ENCODE results near the gene LYZL4.

LYZL4 gene

GRCh38 chr3:42410370-42411131, at the start of gene LYZL4:
Gene LYZL4, minus strand, starts transcription at chr3:42410610. Its CDS starts 3,359 bp downstream, at chr3:42407251.
- no peak for DNase-seq (ENCODE audit: low spot score)

DNA sequence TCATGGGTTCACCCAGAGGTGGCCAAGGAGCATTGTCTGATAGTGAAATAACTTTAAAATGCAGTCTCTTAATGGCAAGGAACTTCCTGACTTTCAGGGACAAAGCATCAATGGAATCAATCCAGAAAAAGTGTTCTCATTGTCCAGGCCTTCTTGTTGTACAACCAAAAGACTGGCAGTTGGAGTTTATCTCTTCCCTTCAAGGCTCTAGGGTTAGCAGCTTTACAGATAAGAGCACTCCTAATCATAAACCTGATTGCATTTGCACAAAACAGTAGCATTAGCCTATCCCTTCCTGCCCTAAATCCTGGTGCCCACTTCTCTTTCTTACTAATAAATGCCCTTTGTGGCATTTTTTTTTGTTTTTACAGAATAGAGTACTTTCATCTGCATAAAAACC, 48.7 kb upstream of the LYZL4 start:
- DNase-seq (ENCODE audit: low spot score): no peak

GRCh38 chr3:42456211-42456610, 45.8 kb upstream of the LYZL4 start:
- no peak for DNase-seq (ENCODE audit: low spot score)

GRCh38 chr3:42451546-42452230, 41.3 kb upstream of the LYZL4 start:
- DNase-seq (ENCODE audit: low spot score): no peak

DNA sequence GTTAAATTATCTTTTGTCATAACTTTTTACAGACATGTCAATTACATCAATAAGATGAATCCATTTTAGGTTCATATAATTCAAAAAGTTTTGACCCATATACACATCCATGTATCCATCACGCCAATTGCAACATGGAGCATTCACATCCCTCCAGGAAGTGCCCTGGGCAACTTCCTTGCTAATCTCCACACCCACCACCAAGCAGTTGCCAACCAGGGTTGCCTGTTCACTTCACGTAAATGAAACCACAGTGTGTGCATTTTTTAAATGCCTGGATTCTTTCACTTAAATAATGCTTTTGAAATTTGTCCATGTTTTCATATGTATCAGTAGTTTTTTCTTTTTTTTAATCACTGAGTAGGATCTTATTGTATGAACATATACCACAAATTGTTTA, 40.7 kb upstream of the LYZL4 start:
- DNase-seq (ENCODE audit: low spot score): no peak

DNA sequence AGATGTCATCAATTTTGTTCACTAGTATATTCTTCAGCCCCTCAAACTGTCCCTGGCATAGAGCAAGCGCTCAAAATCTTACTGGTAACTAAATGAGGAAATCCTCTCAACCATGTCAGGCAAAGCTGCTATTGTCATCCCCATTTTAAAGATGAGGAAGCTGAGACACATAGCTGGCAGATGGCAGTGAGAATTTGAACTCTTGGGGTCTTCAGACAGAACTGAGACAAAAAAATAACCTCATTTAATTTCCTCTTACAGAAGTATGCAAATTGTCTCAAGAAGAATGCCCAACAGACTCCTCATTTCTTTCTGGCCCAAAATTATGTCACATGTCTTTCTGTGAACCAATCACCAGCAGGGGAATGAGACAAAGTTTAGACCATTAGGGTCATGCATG, 40.2 kb upstream of the LYZL4 start:
- DNase-seq (ENCODE audit: low spot score): no peak

GRCh38 chr3:42447481-42447880, 37.1 kb upstream of the LYZL4 start:
- DNase-seq (ENCODE audit: low spot score): no peak

DNA sequence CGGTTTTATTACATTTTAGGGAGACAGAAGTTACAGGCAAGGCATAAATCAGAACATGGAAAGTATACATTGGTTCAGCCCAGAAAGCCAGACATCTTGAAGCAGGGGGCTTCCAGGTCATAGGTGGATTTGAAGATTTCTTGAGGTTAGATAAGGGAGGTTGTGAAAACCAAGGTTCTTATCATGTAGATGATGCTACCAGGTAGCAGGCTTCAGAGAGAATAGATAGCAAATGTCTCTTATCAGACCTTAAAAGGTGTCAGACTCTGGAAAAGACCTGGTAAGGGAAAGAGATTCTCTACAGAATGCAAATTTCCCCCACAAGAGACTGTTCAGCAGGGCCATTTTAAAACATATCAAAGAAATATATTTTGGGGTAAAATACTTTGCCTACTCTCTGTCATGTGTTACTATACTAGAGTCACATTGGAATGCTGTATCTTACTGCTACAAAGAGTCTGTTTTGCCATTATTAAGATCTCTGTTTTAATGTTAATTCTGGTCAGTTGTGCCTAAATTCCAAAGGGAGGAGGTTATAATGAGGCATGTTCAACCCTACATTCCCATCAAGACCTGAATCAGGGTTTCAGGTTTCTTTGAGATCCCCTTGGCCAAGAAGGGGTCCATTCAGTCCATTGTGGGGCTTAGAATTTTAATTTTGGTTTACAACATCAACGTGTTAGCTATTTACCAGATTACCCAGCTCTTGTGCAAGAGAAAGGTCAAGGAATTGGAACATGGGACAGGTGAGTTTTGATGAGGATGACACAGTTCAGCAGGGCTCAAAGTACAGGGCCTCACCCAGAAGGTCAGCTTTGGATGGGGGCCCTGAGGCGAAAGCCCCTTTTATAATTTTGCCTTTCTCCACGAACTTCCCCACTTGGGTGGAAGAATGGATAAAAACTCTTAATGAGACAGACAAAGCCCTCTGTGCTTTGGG, 36.0 kb upstream of the LYZL4 start:
- no peak for DNase-seq (ENCODE audit: low spot score)

DNA sequence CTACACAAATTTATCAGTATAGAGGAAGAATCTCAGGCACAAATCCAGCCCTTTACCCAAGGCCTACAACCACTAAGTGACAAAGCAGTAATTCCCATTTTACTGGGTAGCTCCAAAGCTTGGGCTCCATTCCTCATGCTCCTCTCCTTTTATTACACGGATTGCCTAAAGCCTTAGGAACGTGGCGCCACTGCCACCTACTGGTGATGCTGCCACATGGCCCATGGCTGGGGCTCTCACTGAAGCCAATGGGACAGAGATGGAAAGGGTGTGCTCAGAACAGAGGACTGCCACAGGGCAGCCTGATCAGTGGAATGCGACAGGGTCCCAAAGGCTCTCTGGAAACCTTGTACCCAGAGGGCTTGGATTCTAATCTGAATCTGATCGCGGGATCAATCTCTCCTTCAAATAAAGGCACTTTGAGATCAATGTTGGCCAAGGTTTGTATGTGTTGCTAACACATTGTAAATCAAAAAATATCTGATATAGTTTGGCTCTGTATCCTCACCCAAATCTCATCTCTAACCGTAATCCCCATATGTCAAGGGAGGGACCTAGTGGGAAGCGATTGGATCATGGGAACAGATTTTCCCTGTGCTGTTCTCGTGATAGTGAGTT, 33.5 kb upstream of the LYZL4 start:
- DNase-seq (ENCODE audit: low spot score): peak; percentile 71

DNA sequence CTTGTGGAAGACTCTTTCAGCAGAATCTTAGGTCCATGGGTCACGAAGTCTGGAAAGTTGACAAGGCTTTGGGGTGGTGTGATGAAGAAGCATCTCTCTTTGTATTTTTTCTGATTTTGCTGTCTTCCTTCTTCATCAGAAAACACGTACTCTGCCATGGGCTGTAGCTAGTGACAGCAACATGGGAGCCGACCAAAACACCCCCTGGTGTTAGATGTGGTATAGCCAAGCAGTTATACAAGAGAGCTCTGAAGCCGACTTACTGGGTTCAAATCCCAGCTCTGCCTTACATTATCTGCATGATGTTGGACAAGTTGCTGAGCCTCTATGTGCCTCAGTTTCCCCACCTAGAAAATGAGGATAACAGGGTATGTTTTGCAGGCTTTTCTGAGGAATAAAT, 32.9 kb upstream of the LYZL4 start:
- no peak for DNase-seq (ENCODE audit: low spot score)

- DNase-seq (ENCODE audit: low spot score): no peak
These were observed 32.2 kb upstream of the LYZL4 start for GRCh38 chr3:42442640-42443039.

- no peak for DNase-seq (ENCODE audit: low spot score)
These were observed 31.4 kb upstream of the LYZL4 start for GRCh38 chr3:42441791-42442190.

DNA sequence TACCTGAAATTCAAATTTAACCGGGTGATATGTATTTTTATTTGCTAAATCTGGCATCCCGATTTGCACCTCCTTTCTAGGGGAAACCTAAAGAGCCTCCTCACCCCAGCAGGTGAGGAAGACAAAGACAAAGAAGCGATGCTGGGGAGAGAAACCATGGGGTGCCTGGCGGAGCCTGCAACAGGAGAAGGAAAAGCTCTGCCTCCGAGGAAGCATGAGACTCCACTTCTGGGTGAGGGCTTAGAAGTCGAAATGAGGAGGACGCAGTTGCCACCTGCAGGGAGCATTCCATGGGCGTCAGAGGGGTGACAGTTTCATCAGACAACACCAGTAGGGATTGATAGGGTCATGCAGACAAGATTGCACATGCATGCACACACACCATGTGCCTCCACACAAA, 30.5 kb upstream of the LYZL4 start:
- no peak for DNase-seq (ENCODE audit: low spot score)

DNA sequence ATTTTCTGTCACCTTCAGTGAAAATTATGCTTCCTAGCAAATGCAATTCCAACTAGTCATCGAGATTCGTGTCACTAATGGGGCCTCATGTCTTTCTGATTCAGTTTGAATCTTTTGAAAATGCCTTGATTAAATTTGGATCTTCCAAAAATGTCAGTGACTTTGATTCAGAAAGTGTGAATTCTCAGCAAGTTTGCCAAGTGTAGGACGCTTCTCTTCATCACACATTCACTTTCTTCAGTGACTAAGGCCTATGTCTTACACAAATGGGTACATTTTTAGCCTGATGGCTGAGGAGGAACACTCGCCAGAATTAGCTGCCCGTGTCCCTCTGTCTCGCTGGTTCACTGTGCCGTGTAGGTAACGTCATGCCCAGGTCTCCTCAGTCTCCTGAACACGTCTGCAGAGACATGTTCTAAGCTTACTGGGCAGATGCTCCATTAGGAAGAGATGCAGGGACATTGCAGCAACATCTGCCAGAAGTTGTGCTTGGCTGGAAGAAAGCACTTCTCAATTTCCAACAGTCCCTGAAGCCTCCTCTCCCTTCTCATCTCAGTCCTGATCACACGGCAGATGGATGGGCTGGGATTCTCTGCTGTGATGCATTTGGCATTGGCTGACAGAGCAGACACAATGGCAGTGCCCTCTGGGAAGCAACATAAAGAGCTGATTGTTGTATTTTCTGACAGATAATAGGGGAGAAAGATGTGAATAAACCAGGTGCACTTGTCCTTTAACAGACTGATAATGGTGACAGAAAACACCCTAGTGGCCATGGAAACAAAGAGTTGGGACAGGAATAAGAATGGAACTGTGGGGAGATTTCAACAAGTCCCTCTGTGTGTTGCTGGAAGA, 29.1 kb upstream of the LYZL4 start:
- DNase-seq (ENCODE audit: low spot score): no peak

DNA sequence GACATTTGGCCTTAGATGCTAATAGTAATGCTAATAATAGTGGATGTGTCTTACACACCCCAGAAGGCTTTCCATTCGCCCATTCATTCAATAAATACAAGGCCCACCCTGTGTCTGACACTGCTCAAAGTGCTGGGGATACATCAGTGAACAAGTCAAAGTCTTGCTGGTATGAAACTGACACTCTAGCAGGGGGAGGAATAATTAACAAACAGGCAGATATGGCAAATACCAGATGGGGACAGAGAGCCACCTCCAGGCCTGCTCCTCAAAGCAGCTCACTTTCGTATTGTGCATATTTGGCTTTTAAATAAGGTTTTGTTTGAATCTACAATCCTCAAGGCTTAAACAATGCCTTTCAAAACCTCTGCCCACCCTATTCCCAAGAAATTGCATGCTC, 28.3 kb upstream of the LYZL4 start:
- DNase-seq (ENCODE audit: low spot score): no peak

GRCh38 chr3:42438193-42438592, 27.8 kb upstream of the LYZL4 start:
- no peak for DNase-seq (ENCODE audit: low spot score)

DNA sequence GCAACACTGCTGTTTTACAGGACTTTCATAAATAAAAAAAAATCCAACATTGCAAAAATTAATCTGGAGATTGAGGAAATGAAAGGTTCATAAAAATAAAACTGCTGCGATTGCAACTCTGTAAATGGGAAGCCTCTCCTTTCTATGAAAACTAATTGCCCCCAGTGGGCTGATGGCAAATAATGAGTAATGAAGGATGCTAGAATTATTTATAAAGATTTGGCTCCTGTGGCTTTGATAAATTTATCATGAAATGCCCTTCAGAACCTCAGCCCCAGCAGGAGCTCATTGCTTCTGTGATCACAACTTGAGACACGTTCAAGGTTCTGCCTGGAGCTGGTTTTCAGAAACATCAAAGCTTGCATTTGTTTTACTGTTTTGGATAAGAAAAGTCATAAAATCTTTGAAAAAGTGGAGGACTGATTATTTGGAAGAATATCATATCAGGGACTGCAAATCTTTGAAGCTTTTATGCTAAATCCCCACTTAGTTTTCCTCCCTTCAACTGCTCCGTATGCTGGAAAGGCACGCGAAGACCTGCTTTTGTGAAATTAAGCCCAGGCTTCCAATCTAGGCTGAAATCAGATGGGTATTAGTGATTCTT, 24.5 kb upstream of the LYZL4 start:
- no peak for DNase-seq (ENCODE audit: low spot score)

DNA sequence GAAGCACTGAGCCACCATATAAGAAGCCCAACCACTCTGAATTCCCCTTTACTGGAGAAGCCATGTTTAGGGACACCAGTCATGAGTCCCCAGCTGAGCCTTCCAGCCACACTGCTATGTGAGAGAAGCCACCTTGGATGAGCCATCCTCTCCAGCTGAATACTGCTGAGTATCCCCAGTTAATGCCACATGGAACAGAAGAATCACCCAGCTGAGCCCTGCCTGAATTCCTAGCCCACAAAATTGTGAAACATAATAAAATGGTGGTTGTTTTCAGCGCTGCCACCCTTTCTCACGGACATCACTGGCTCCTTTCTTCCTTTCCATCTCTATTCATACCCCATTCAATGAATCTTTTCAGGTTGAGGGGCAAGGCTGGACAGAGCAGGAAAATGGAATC, 22.1 kb upstream of the LYZL4 start:
- DNase-seq (ENCODE audit: low spot score): no peak

DNA sequence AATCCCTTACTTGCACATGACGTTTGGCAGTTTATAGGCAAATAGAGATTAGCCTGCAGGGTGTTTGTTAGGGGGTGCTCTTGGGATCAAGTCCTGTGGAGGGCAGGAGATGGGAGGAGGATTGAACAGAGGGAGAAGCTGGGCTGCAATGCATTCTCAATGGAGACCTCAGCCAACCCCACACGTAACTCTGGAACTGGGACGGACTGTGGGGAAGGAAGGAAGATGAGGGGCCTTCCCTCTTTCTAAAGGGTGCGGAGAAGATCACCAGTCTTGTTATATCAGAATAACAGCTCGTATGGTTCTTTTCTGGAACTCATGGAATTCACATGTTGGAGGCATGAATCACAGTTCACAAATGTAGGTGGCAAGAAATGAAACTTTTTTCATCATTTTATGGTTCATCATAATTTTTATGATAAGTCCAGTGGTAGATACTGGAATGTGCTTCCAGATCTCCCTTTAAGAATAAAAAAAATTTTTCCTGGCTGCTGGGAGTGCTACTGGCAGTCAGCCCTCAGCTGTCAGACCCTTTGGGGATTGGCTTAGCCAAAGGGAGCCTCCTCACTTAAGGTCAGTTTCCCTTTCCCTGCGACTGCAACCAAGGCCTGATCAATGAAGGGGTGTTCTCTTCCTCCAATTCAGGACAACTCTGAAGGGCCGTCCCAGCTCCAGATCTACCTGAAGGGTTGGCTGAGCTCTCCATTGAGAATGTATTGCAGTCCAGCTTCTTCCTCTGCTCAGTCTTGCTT, 20.5 kb upstream of the LYZL4 start:
- DNase-seq (ENCODE audit: low spot score): no peak

DNA sequence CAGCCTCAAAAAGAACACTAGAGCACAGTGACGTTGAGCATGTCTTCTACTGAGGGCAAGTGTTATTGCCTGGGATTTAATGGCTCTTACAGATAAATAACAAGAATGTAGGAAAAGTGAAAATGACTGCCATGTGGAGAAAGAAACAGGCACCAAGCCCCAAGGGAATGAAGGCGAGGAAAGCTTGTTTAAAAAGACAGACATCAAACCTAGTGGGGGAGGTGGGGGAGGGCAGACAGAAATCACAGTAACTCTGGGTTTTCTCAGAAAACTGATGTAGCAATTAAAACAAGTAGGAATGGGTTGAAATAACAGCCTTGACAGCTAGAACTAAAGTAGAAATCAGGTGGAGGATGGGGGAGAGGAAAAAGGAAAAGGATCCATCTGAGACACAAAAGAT, 18.4 kb upstream of the LYZL4 start:
- DNase-seq (ENCODE audit: low spot score): no peak

Data from RKO (cell line).